Measurements from ENCODE around the gene RIC8A.

The RIC8A gene

DNA sequence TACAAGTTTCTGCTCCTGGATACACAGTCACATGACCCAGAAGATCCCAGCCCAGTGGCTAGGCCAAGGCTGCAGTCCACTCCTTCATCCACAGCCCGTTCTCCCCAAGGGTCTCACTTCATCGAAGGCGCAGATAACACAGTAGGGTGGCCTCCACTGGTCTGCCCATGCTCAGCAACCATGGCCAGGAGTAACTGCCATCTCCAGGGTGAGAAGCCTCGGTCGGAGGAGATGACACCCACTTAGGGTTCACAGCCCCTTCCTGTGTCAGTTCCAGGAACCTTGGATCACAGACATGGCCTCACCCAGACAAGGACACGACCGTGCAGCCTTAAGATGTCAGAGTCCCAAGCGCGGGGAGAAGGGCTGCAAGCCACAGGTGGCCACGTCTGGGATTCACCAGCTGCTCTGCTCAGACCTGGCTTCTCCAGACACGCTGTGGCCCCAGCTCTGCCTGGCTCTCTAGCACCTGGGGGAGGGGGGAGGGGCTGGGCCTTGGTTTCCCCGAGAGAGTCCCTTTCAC lies 2.9 kb upstream of the RIC8A start:
- DNase-seq (ENCODE audit: low read depth): no peak

DNA sequence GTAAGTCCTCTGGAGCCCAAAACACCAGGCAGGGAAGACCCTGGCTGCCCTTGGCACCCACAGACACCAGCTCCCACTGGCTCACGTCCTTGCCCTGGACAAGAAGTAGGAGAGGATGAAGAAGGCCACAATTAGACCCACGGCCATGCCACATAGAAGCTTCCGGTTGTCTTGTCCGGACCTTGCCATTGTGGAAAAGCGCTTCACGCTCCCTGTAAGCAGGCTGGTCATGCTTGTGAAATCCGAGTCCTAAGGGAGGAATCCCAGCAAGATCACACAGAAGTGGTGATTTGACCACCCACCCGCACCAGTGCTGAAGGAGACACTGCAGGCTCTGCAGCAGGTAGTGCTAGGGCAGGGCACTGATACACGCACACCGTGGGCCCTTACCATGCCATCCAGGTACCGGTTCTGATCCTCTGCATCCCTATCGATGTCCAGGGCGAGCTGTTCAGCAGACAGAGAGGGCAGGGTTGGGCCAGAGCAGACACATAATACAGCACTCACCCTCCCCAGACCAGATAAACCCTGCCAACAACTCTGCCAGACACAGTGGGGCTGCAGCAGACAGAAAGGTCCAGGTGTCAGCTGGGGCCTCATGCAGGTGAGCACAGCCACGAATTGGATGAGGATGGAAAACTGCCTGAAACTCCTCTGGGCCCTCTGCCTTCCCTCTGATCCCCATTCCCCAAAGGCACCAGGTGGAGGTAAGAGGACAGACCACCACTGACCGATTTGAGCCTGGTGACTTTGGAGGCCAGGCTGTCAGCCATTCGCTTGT lies 2.1 kb upstream of the RIC8A start:
- DNase-seq (ENCODE audit: low read depth): no peak

- no peak for DNase-seq (ENCODE audit: low read depth)
These were observed 1.5 kb upstream of the RIC8A start for GRCh38 chr11:206002-206384.

DNA sequence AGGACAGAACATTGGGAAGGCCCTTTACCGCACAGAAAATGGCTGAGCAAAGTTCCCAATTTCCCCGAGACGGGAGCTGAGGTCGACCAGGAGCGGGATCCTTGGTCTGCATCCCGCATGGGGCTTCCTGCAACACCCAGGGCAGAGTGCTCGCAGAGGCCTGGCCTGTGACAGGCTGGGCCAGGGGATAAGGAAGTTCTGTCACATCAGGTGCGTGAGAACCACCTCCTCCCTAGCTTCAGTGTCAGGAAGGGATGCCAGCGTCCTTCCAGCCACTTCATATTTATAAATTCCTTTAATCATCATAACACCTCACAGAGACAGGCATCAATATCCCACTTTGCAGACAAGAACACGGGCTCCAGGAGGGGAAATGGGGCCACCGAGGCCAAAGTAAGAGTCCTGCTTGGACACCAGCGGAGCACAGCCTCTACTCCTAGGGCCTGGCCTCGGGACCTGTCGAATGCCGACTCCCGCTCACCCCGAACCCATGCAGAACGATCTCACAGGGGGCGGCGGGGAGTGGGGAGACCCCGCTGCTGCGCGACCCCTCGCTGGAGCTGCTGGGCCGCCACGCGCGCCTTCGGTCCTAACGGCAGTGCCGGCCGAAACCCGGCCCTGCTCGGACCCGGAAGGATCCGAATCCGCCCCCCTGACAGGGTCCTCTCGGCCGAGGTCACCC lies 841 bp upstream of the RIC8A start:
- DNase-seq (ENCODE audit: low read depth): no peak

DNA sequence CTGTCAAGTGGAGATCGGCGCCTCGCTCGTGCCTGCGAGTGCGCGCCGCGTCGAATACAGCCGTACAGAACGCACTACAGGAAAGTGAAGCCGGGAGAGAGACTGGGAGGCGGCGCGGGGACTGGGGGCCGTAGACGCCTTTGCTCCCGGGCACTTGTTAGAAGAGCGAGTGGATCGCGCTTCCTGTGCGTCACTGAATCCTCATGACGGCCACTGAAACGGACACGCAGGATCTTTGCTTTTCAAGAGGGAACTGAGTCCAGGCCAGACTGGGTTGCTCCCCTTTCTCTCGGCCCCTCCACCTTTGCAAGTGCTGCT lies 314 bp downstream of the RIC8A start:
- no peak for DNase-seq (ENCODE audit: low read depth)

GRCh38 chr11:208181-208916 lies 841 bp downstream of the RIC8A start:
- no peak for DNase-seq (ENCODE audit: low read depth)

DNA sequence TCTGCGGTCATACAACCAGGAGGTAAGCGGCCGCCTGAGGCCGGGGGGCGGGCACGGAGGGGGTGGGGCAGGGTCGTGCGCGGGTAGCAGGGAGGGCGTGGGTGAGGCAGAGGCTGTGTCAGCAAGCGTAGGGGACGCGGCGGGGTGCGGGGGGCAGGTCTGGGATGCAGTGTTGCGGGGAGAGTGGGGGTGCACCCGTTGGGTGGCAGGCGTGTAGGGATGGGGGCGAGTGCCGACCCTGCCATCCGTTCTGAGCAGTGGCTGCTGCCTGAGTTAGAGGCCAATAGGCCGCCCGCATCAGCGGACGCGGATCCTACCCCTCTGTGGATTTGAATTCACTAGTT lies 1.4 kb downstream of the RIC8A start:
- DNase-seq (ENCODE audit: low read depth): no peak

DNA sequence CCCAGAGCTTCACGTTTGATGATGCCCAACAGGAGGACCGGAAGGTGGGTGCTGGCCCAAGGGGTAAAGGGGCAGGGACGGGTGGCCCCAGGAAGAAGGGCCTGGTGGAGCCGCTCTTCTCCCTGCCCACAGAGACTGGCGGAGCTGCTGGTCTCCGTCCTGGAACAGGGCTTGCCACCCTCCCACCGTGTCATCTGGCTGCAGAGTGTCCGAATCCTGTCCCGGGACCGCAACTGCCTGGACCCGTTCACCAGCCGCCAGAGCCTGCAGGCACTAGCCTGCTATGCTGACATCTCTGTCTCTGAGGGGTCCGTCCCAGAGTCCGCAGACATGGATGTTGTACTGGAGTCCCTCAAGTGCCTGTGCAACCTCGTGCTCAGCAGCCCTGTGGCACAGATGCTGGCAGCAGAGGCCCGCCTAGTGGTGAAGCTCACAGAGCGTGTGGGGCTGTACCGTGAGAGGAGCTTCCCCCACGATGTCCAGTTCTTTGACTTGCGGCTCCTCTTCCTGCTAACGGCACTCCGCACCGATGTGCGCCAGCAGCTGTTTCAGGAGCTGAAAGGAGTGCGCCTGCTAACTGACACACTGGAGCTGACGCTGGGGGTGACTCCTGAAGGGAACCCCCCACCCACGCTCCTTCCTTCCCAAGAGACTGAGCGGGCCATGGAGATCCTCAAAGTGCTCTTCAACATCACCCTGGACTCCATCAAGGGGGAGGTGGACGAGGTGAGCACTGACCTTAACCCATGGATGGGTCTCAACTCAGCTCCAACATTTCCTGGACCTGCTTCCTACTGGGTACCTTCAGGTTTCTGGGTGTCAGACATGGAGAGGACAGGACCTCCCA lies 2.0 kb downstream of the RIC8A start:
- no peak for DNase-seq (ENCODE audit: low read depth)

- DNase-seq (ENCODE audit: low read depth): peak; percentile 71
These were observed 2.8 kb downstream of the RIC8A start for GRCh38 chr11:210122-210802.

DNA sequence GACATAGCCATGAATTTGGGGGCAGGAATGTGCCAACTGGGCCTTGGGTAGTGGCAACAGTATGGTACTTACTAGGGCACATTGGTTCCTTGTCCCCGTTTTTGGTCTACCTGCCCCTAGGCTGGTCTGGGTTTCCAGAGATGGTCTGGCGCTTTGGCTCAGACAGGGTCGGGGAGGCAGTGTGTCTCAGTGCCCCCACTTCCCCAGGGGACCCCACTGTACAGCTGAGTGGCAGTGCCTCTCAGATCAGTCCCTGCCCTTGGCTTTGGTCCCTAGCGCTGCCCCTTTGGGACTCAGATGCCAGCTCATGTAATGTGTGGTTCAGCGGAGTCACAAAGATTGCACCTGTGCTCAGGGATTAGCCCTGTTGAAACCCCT lies 3.3 kb downstream of the RIC8A start:
- no peak for DNase-seq (ENCODE audit: low read depth)

GRCh38 chr11:211295-211694 lies 3.8 kb downstream of the RIC8A start:
- no peak for DNase-seq (ENCODE audit: low read depth)

- DNase-seq (ENCODE audit: low read depth): no peak
These were observed 4.2 kb downstream of the RIC8A start for GRCh38 chr11:211741-212140.

GRCh38 chr11:212150-213100 lies 4.9 kb downstream of the RIC8A start:
- no peak for DNase-seq (ENCODE audit: low read depth)

DNA sequence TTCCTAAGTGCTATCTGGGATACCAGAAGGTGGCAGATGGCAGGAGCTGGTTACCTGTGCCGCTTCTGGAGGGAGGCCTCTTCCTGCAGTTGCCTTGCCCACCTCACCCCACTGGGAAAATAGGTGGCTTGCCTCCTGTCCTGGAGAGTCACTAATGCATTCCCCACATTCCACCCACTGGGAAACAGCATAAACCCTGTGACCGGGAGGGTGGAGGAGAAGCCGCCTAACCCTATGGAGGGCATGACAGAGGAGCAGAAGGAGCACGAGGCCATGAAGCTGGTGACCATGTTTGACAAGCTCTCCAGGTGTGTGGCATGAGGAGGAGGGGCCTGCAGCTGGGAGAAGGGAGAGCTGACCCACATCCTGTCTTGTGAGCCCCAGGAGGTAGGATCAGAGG lies 5.6 kb downstream of the RIC8A start:
- DNase-seq (ENCODE audit: low read depth): no peak

- DNase-seq (ENCODE audit: low read depth): no peak
These were observed 6.6 kb downstream of the RIC8A start for GRCh38 chr11:214083-214482.

DNA sequence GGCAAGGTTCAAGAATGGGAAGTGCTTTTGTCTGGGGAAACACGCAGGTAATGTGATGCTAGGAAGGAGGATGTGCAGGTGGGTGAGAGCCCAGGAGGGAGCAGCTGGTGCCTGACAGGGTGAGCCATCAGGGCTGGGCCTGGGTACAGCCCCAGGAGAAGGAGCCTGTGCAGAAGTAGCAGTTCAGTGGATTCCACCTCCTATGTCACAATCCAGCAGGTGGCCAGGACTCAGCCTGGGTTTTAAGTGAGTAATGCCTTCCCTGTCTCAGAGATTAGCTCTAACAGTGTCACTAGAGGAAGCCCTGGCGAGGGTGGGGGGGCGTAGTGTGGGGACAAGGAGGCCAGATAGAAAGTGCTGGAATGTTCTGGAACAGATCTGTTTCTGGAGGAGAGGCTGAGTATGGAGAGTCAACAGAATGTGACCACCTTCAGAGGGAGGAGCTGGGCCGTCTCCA lies 8.1 kb downstream of the RIC8A start:
- no peak for DNase-seq (ENCODE audit: low read depth)

DNA sequence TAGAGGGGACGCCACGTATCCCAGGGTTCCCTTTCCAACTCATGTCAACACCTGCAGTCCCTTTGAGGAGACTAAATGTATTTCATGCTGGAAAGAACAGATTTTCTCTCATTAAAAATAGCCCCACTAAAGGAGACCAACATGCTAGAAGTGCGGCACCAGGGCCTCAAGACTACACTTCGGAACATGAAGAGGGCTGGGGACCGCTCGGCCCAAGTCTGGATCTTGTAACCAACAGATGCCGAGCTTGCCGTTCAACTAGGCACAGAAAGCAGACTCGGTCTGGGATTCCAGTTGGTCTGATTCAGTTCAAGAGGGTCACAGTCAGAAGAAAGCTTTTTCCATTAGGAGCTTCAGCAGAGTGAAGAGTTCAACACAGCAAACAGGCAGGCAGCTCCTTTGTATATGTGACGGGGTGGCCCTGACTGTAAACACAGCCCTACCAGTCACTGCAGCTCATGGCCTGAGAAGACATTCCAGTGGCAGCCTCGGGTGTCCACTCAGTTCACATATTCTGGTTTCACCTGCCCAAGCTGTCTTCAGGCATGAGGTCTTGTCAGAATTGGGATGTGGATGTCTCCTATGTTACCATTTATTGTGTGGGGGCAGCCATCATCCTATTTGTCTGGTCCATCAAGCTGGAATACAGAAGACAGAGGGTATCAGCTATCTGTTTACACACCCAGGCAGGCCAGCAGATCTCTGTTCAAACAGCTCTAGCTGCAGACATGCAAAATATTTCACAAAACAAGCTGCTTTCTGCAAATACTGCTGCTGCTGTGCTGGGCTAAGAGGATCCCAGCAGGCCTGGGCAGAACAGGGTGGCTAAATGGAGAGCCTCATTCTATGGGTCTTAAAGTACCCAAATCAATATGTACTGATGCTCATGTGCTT lies 8.8 kb downstream of the RIC8A start:
- DNase-seq (ENCODE audit: low read depth): no peak

DNA sequence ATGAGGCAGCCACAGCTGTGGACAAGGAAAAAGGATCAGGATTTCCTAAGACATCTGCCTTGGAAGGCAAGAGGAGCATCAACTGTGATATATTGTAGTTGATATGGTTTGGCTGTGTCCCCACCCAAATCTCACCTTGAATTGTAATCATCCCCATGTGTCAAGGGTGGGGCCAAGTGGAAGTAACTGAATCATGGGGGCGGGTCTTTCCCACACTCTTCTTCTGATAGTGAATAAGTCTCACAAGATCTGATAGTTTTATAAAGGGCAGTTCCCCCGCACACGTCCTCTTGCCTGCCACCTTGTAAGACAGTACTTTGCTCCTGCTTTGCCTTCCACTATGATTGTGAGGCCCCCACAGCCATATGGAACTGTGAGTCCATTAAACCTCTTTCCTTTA lies 10.2 kb downstream of the RIC8A start:
- no peak for DNase-seq (ENCODE audit: low read depth)

DNA sequence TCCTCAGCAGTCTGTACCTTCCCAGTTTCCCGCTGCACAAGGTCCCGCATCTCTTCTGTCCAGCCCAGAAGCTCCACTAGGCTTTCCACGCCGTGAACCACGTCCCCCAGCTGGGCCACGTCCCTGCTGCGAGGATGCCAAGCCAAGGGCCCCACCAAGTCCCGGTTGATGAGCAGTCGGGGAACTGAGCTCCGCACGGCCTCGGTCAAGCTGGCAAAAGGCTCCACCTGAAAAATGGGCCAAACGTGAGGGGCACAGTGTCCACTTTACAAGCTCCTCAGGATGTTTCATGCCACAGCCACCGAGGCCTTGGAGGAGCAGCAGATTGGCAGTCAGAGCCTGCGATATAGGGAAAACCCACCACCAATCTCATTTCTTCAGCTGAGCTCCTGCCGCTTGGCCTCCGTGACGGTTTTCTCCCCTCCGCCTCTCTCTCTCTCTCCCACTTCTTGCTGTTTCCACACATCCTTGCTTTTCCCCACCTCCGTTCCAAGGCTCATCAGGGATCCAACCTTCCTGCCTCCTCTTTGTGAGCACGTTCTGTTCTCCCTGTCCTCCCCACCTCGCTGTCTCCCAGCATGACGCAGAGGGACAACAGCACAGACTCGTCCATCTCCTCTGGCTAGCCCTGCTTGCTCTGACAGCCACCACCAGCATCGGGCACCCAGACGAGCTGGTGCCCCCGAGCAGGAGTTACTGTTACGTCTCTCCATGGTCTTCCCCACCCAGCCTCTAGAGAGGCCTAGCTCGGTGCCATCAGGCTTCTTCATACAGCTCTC lies 11.5 kb downstream of the RIC8A start:
- no peak for DNase-seq (ENCODE audit: low read depth)

All from non-pigmented ciliary epithelial cell (primary cell).